HEK293 (cell line): ENCODE results near the gene SMARCA2.
A peak's percentile ranks its signal among the peaks of the same experiment; 100 is the strongest.

ENCODE experiments used
- CTCF ChIA-PET: fragments of 350-600 bp; formaldehyde crosslinking; extraction: SDS; loops from one replicate; lab custom pipeline; 2021; ENCODE audit warnings: antibody characterized with exemption; lab: Yijun Ruan, JAX
- POLR2A ChIA-PET: fragments of 300-600 bp; formaldehyde crosslinking; extraction: SDS; loops from one replicate; lab custom pipeline; 2020; ENCODE audit warnings: antibody characterized with exemption, inconsistent platforms; lab: Yijun Ruan, JAX
- H3K27ac ChIP-seq: fragments of 200-500 bp; sonication (Bioruptor generic); 2 replicates; pipeline ENCODE4 v1.5.1; 2014; ENCODE audit warnings: low read depth, low read length, control low read depth, inconsistent platforms; ENCODE audit errors: extremely low read depth
- H3K36me3 ChIP-seq, 2 experiments: fragments of 200-500 bp in 1 of 2; sonication (Bioruptor generic) in 1 of 2; 1 replicate in 1 of 2; 2 replicates in 1 of 2; pipeline ENCODE4 v1.5.1; 2014 to 2017; ENCODE audit warnings: inconsistent platforms in 2 of 2, low read length in 2 of 2; ENCODE audit not compliant: control insufficient read depth in 2 of 2, insufficient read depth in 1 of 2
- H3K4me1 ChIP-seq: fragments of 200-500 bp; sonication (Bioruptor generic); 2 replicates; pipeline ENCODE4 v1.5.1; 2014; ENCODE audit warnings: mild to moderate bottlenecking, low read length, inconsistent platforms; ENCODE audit not compliant: control insufficient read depth, insufficient read depth
- H3K4me3 ChIP-seq: 2 replicates; pipeline ENCODE4 v1.5.1; 2011; ENCODE audit warnings: low read depth, mild to moderate bottlenecking, control low read depth, low read length, moderate library complexity
- H3K9me3 ChIP-seq: fragments of 200-500 bp; sonication (Bioruptor generic); 2 replicates; pipeline ENCODE4 v1.5.1; 2014; ENCODE audit warnings: low read depth, low read length, inconsistent platforms; ENCODE audit not compliant: control insufficient read depth, insufficient read depth
- KLF7 ChIP-seq: fragments of 450-650 bp; formaldehyde crosslinking; IDR thresholded peaks from 2 replicates; pipeline ENCODE4 v1.5.1; 2016; ENCODE audit warnings: missing biosample characterization, missing genetic modification characterization, borderline replicate concordance
- KLF9 ChIP-seq: fragments of 450-650 bp; formaldehyde crosslinking; IDR thresholded peaks from 2 replicates; pipeline ENCODE4 v1.5.1; 2016; ENCODE audit warnings: missing biosample characterization, missing genetic modification characterization, low read depth
- PATZ1 ChIP-seq: fragments of 450-650 bp; formaldehyde crosslinking; IDR thresholded peaks from 2 replicates; pipeline ENCODE4 v1.5.1; 2016; ENCODE audit warnings: missing biosample characterization, missing genetic modification characterization
- PRDM4 ChIP-seq: fragments of 450-650 bp; formaldehyde crosslinking; IDR thresholded peaks from 2 replicates; pipeline ENCODE4 v1.5.1; 2017; ENCODE audit warnings: missing biosample characterization, missing genetic modification characterization
- SCRT1 ChIP-seq: fragments of 450-650 bp; formaldehyde crosslinking; IDR thresholded peaks from 2 replicates; pipeline ENCODE4 v1.5.1; 2016; ENCODE audit warnings: missing biosample characterization, missing genetic modification characterization, borderline replicate concordance
- SCRT2 ChIP-seq: fragments of 450-650 bp; formaldehyde crosslinking; IDR thresholded peaks from 2 replicates; pipeline ENCODE4 v1.5.1; 2016; ENCODE audit warnings: missing biosample characterization, missing genetic modification characterization
- ZBTB48 ChIP-seq: fragments of 450-650 bp; formaldehyde crosslinking; IDR thresholded peaks from 2 replicates; pipeline ENCODE4 v1.5.1; 2016; ENCODE audit warnings: missing biosample characterization, missing genetic modification characterization
- ZBTB49 ChIP-seq: fragments of 450-650 bp; formaldehyde crosslinking; IDR thresholded peaks from 2 replicates; pipeline ENCODE4 v1.5.1; 2016; ENCODE audit warnings: missing biosample characterization, missing genetic modification characterization, low read depth
- ZFP41 ChIP-seq: fragments of 450-650 bp; formaldehyde crosslinking; IDR thresholded peaks from 2 replicates; pipeline ENCODE4 v1.5.1; 2016; ENCODE audit warnings: missing biosample characterization, missing genetic modification characterization, borderline replicate concordance
- ZIC2 ChIP-seq: fragments of 450-650 bp; formaldehyde crosslinking; IDR thresholded peaks from 2 replicates; pipeline ENCODE4 v1.5.1; 2016; ENCODE audit warnings: missing biosample characterization, missing genetic modification characterization
- ZNF10 ChIP-seq: fragments of 450-650 bp; formaldehyde crosslinking; IDR thresholded peaks from 2 replicates; pipeline ENCODE4 v1.5.1; 2017; ENCODE audit warnings: missing biosample characterization, missing genetic modification characterization
- ZNF133 ChIP-seq: fragments of 450-650 bp; formaldehyde crosslinking; IDR thresholded peaks from 2 replicates; pipeline ENCODE4 v1.5.1; 2016; ENCODE audit warnings: missing biosample characterization, missing genetic modification characterization
- ZNF155 ChIP-seq: fragments of 450-650 bp; formaldehyde crosslinking; IDR thresholded peaks from 2 replicates; pipeline ENCODE4 v1.5.1; 2016; ENCODE audit warnings: missing biosample characterization, missing genetic modification characterization
- ZNF175 ChIP-seq: fragments of 450-650 bp; formaldehyde crosslinking; IDR thresholded peaks from 2 replicates; pipeline ENCODE4 v1.5.1; 2016; ENCODE audit warnings: missing biosample characterization, missing genetic modification characterization
- ZNF2 ChIP-seq: fragments of 450-650 bp; formaldehyde crosslinking; IDR thresholded peaks from 2 replicates; pipeline ENCODE4 v1.5.1; 2016; ENCODE audit warnings: missing biosample characterization, missing genetic modification characterization
- ZNF248 ChIP-seq: fragments of 450-650 bp; formaldehyde crosslinking; IDR thresholded peaks from 2 replicates; pipeline ENCODE4 v1.5.1; 2017; ENCODE audit warnings: missing biosample characterization, missing genetic modification characterization
- ZNF510 ChIP-seq: fragments of 450-650 bp; formaldehyde crosslinking; IDR thresholded peaks from 2 replicates; pipeline ENCODE4 v1.5.1; 2018; ENCODE audit warnings: mild to moderate bottlenecking, missing genetic modification characterization, missing biosample characterization; ENCODE audit not compliant: insufficient replicate concordance
- ZNF514 ChIP-seq: fragments of 450-650 bp; formaldehyde crosslinking; IDR thresholded peaks from 2 replicates; pipeline ENCODE4 v1.5.1; 2016; ENCODE audit warnings: missing biosample characterization, missing genetic modification characterization
- ZNF664 ChIP-seq: fragments of 450-650 bp; formaldehyde crosslinking; IDR thresholded peaks from 2 replicates; pipeline ENCODE4 v1.5.1; 2016; ENCODE audit warnings: missing biosample characterization, missing genetic modification characterization
- ZNF701 ChIP-seq: fragments of 450-650 bp; formaldehyde crosslinking; IDR thresholded peaks from 2 replicates; pipeline ENCODE4 v1.5.1; 2016; ENCODE audit warnings: missing biosample characterization, missing genetic modification characterization
- ZNF843 ChIP-seq: fragments of 450-650 bp; formaldehyde crosslinking; IDR thresholded peaks from 2 replicates; pipeline ENCODE4 v1.5.1; 2016; ENCODE audit warnings: missing biosample characterization, missing genetic modification characterization
- ZSCAN30 ChIP-seq: fragments of 450-650 bp; IDR thresholded peaks from 2 replicates; pipeline ENCODE4 v1.5.1; 2018; ENCODE audit warnings: missing biosample characterization, mild to moderate bottlenecking, missing genetic modification characterization, moderate library complexity
- ZSCAN4 ChIP-seq: fragments of 450-650 bp; formaldehyde crosslinking; IDR thresholded peaks from 2 replicates; pipeline ENCODE4 v1.5.1; 2017; ENCODE audit warnings: missing biosample characterization, missing genetic modification characterization
- ZXDB ChIP-seq: fragments of 450-650 bp; formaldehyde crosslinking; IDR thresholded peaks from 2 replicates; pipeline ENCODE4 v1.5.1; 2016; ENCODE audit warnings: missing biosample characterization, missing genetic modification characterization

Gene SMARCA2

GRCh38 chr9:2158111-2158610, 143.0 kb downstream of the SMARCA2 start (continued):
- TF ChIP-seq PATZ1 (tag by site-specific recombination) (peak; percentile 26; the same call in 1 of the 2 replicates), ZSCAN30 (no peak), ZXDB (tag by site-specific recombination) (no peak), KLF9 (tag by site-specific recombination) (no peak), ZBTB48 (tag by site-specific recombination) (no peak), ZNF843 (tag by site-specific recombination) (no peak), SCRT2 (tag by site-specific recombination) (no peak), ZNF155 (tag by site-specific recombination) (no peak), ZNF175 (tag by site-specific recombination) (no peak)

GRCh38 chr9:2158766-2159430, 143.8 kb downstream of the SMARCA2 start:
- H3K36me3 ChIP-seq, result peaks cover 0 to 4% of the 10 kb centered on the region in 2 experiments; a peak in 1 of 3 replicates
- no peak overlapping the region for H3K27ac ChIP-seq
- H3K9me3 ChIP-seq, result no peaks in the 10 kb centered on the region
- TF ChIP-seq ZNF514 (tag by site-specific recombination) (no peak), SCRT1 (tag by site-specific recombination) (no peak), PRDM4 (tag by site-specific recombination) (no peak), ZNF133 (tag by site-specific recombination) (no peak), ZNF510 (tag by site-specific recombination) (no peak), KLF7 (tag by site-specific recombination) (no peak), ZNF10 (tag by site-specific recombination) (no peak), KLF9 (tag by site-specific recombination) (no peak), ZBTB49 (tag by site-specific recombination) (no peak), ZFP41 (tag by site-specific recombination) (no peak), ZNF248 (tag by site-specific recombination) (no peak), ZNF701 (no peak), ZNF2 (tag by site-specific recombination) (no peak), ZSCAN4 (tag by site-specific recombination) (no peak), ZNF664 (tag by site-specific recombination) (no peak), ZIC2 (tag by site-specific recombination) (no peak)
- POLR2A ChIA-PET, result no interaction called here
- peaks cover 8% of the 10 kb centered on the region; the same call in 1 of the 2 replicates for H3K4me1 ChIP-seq
- H3K4me3 ChIP-seq, result no peak overlapping the region; the same call in 1 of the 2 replicates
- CTCF ChIA-PET, result interaction anchor here (0.6 to 1.5 kb wide), 4 partner anchors 13 to 464 kb away, joined by 3 read pairs; no protein-coding TSS in a partner anchor
